DND-41 (cell line): Measurements from ENCODE around the gene PNPLA2.

Source experiments
- ATAC-seq: fragments of 200-7000 bp; cut with Tn5 transposase; 3 replicates; pipeline ENCODE4 v1.9.1; 2021; ENCODE audit warnings: low read depth; ENCODE audit not compliant: insufficient read depth
- DNase-seq: peaks from one replicate; pipeline ENCODE4 v3.0.0-alpha.2; 2020
- H2AFZ ChIP-seq: 2 replicates; pipeline ENCODE4 v1.6.0; 2012; ENCODE audit warnings: low read depth, low read length
- H3K27ac ChIP-seq: 2 replicates; pipeline ENCODE4 v1.5.1; 2012; ENCODE audit warnings: low read length, inconsistent platforms
- H3K27me3 ChIP-seq: fragments of 200-600 bp; sonication (generic); 2 replicates; pipeline ENCODE4 v1.6.0; 2012; ENCODE audit warnings: low read length, mild to moderate bottlenecking, inconsistent platforms; ENCODE audit not compliant: insufficient read depth, poor library complexity
- H3K36me3 ChIP-seq: 2 replicates; pipeline ENCODE4 v1.5.1; 2012; ENCODE audit warnings: low read length, inconsistent platforms; ENCODE audit not compliant: insufficient read depth
- H3K4me1 ChIP-seq: 2 replicates; pipeline ENCODE4 v1.5.1; 2012; ENCODE audit warnings: mild to moderate bottlenecking, low read length; ENCODE audit not compliant: insufficient read depth
- H3K4me2 ChIP-seq: 2 replicates; pipeline ENCODE4 v1.6.0; 2012; ENCODE audit warnings: mild to moderate bottlenecking, moderate library complexity, low read length, inconsistent platforms; ENCODE audit not compliant: insufficient read depth
- H3K4me3 ChIP-seq, 2 experiments: fragments of 200-600 bp in 1 of 2; shearing (Covaris generic) in 1 of 2; 2 replicates each; pipeline ENCODE4 v1.5.1; 2012 to 2016; ENCODE audit warnings: inconsistent platforms in 2 of 2, low read length in 2 of 2, mild to moderate bottlenecking in 2 of 2, low read depth in 1 of 2, moderate library complexity in 1 of 2
- H3K79me2 ChIP-seq: 2 replicates; pipeline ENCODE4 v1.6.0; 2012; ENCODE audit warnings: low read length, inconsistent platforms; ENCODE audit not compliant: insufficient read depth
- H3K9ac ChIP-seq: 2 replicates; pipeline ENCODE4 v1.6.0; 2012; ENCODE audit warnings: low read depth, mild to moderate bottlenecking, inconsistent platforms, low read length, moderate library complexity
- H3K9me3 ChIP-seq: 2 replicates; pipeline ENCODE4 v1.5.1; 2012; ENCODE audit warnings: low read length, moderate library complexity, mild to moderate bottlenecking, inconsistent platforms; ENCODE audit not compliant: insufficient read depth, severe bottlenecking
- H4K20me1 ChIP-seq: 2 replicates; pipeline ENCODE4 v1.6.0; 2012; ENCODE audit warnings: low read length; ENCODE audit not compliant: insufficient read depth
- CTCF ChIP-seq: IDR thresholded peaks from 2 replicates; pipeline ENCODE4 v1.5.1; 2012; ENCODE audit warnings: borderline replicate concordance, low read length, moderate library complexity, mild to moderate bottlenecking; ENCODE audit not compliant: poor library complexity, severe bottlenecking; ENCODE audit errors: extremely low read depth
- EZH2 ChIP-seq: IDR thresholded peaks from 3 replicates; pipeline ENCODE4 v1.6.1; 2012; ENCODE audit warnings: borderline replicate concordance, low read depth, mild to moderate bottlenecking, moderate library complexity, low read length, inconsistent platforms; ENCODE audit not compliant: severe bottlenecking

The PNPLA2 gene

DNA sequence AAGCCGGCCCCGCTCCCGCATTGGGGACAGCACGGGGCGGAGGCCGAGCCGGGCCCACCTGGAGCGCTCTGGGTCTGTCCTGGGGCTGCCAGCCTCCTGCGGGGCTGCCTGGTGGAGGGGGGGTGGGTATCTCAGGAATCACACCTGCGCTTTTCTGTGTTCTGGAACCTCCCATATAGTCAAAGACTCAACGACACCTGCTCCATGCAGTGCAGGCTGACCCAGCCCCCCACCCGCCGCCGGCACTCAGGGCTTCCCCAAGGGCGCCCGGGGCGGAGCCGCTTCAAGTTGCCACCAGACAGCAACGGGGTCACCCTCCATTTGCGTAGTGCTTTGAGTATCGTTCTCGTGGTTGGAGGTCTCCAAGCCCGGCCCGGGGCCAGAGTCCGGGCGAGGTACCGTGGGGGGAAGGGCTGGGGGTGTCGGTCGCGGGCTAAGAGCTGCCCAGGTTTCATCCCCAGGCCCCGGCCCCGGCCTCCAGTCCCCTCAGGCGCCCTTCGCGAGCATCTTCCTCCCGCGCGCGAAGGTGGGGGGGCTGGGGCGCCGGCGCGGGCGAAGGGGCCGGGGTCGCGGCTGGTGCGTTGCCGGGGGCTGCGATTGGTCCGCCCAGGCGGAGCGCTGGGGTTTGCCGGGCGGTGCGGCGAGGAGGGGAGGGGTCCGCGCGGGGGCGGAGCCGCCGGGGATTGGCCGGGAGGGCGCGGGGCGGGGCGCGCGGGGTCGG is 30.6 kb downstream of the PNPLA2 start:
- TF ChIP-seq CTCF (no peak), EZH2 (no peak)
- H3K9me3 ChIP-seq, result no peaks in the 10 kb centered on the region
- no peaks in the 10 kb centered on the region for H3K36me3 ChIP-seq
- DNase-seq (no peak), ATAC-seq (no peak)
- H3K27ac ChIP-seq, result no peak overlapping the region
- H2AFZ ChIP-seq, result no peak overlapping the region
- no peaks in the 10 kb centered on the region for H3K27me3 ChIP-seq
- H3K9ac ChIP-seq, result no peak overlapping the region
- peaks cover 10% of the 10 kb centered on the region for H4K20me1 ChIP-seq
- peaks cover 12% of the 10 kb centered on the region for H3K4me1 ChIP-seq
- H3K4me3 ChIP-seq, result no peak overlapping the region
- no peak overlapping the region for H3K4me2 ChIP-seq
- H3K79me2 ChIP-seq, result no peaks in the 10 kb centered on the region

GRCh38 chr11:849951-850774 is 31.4 kb downstream of the PNPLA2 start:
- TF ChIP-seq CTCF (no peak), EZH2 (no peak)
- Histone ChIP-seq H3K9ac (no peak overlapping the region), H3K79me2 (no peaks in the 10 kb centered on the region), H3K9me3 (no peaks in the 10 kb centered on the region), H3K4me3 (no peak overlapping the region), H3K27me3 (no peaks in the 10 kb centered on the region), H3K4me2 (no peak overlapping the region), H3K4me1 (peaks cover 3% of the 10 kb centered on the region; the same call in 1 of the 2 replicates), H3K27ac (no peak overlapping the region), H2AFZ (no peak overlapping the region), H4K20me1 (peaks cover 10% of the 10 kb centered on the region), H3K36me3 (no peaks in the 10 kb centered on the region)
- no peak for ATAC-seq
- no peak for DNase-seq

DNA sequence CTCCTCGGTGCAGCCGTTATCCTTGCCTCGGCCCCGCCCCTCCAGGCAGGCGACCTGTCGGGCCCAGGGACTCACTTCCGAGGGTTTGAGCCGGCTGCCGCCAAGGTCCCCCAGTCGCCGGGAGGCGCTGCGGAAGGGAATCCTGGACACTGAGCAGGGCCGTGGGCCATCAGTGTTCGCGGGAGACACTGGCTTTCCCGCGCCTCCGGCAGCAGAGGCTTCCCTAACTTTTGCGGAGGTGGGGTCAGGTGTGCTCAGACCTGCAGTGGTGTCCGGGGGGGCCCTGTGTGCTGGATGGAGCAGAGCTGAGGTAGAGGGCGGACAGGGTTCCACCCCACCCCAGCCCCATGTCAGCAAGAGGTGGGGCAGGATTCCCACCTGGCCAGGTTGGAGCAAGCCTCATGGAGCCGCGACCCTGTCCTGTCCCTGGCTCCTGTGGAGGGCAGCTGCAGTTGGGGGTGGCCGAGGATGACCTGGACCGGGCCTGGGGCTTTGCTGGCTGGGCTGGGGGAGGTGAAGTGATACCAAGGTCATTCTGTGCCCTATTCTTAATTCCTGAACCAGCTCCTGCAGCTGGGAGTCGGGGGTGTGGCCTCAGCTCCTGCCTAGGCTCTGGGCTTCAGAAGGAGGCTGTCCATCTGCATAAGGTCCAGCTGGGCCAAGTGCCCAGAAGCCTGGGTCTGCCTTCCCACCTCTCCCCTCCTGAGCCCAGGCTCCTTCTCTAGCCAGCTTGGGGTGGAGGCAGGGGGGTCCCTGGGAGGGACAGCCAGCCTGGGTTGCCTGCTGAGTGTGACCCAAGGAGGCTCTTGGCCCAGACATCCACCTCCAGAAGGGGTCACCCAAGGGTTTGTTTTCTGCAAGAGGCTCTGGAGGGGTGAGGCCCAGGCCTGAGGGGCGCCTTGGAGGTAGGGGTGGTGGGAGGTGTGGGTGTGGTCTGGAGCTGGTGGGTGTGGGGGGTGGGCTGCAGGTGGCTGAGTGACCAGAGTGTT is 32.4 kb downstream of the PNPLA2 start:
- Histone ChIP-seq H3K4me1 (peaks cover 3% of the 10 kb centered on the region; the same call in 1 of the 2 replicates), H3K9me3 (no peaks in the 10 kb centered on the region), H3K27ac (no peak overlapping the region), H3K9ac (no peak overlapping the region), H3K79me2 (no peaks in the 10 kb centered on the region), H2AFZ (no peak overlapping the region), H3K4me3 (no peak overlapping the region), H3K36me3 (no peaks in the 10 kb centered on the region), H3K27me3 (no peaks in the 10 kb centered on the region), H4K20me1 (peaks cover 8% of the 10 kb centered on the region), H3K4me2 (no peak overlapping the region)
- DNase-seq (no peak), ATAC-seq (no peak; the same call in 2 of the 3 replicates)
- TF ChIP-seq CTCF (peak; percentile 41), EZH2 (no peak)
